HepG2 (cell line): ENCODE data around the gene STRBP. TPM values are rescaled to one million over a fixed set of nuclear protein-coding genes. Genes with fewer than 3 reads are reported as not detected.

Source experiments
- ATRX ChIP-seq: sonication (generic); formaldehyde crosslinking; IDR thresholded peaks from 2 replicates; pipeline ENCODE4 v1.4.0; 2020; ENCODE audit warnings: missing genetic modification reagents, borderline replicate concordance
- CBX1 ChIP-seq: IDR thresholded peaks from one replicate; pipeline ENCODE4 v1.6.1; 2016; ENCODE audit warnings: antibody characterized with exemption, low read depth
- DNMT3B ChIP-seq: conservative IDR thresholded peaks from 2 replicates; pipeline ENCODE4 v1.6.1; 2016; ENCODE audit warnings: missing biosample characterization, control low read depth
- EP300 ChIP-seq, 3 experiments: sonication (generic) in 1 of 3; formaldehyde crosslinking in 1 of 3; IDR thresholded peaks; 2 replicates each; pipeline versions ENCODE4 v1.5.1 to v1.6.1; 2011 to 2020; ENCODE audit warnings: low read depth in 2 of 3, low read length in 2 of 3, borderline replicate concordance in 1 of 3, improper control_type of control experiment in 1 of 3, mild to moderate bottlenecking in 1 of 3, missing genetic modification reagents in 1 of 3, moderate library complexity in 1 of 3
- GATAD1 ChIP-seq: IDR thresholded peaks from 2 replicates; pipeline ENCODE4 v1.6.1; 2016; ENCODE audit warnings: missing genetic modification reagents, missing compliant biosample characterization
- GLI4 ChIP-seq: sonication (generic); formaldehyde crosslinking; IDR thresholded peaks from 2 replicates; pipeline ENCODE4 v1.5.1; 2020; ENCODE audit warnings: missing genetic modification reagents, mild to moderate bottlenecking, moderate library complexity, borderline replicate concordance
- HDAC2 ChIP-seq: sonication (generic); formaldehyde crosslinking; IDR thresholded peaks from 2 replicates; pipeline ENCODE4 v1.4.0; 2020; ENCODE audit warnings: missing genetic modification reagents
- RFX5 ChIP-seq: IDR thresholded peaks from 2 replicates; pipeline ENCODE4 v1.6.1; 2011; ENCODE audit warnings: low read depth, low read length, improper control_type of control experiment
- RXRA ChIP-seq: sonication (generic); formaldehyde crosslinking; IDR thresholded peaks from 2 replicates; pipeline ENCODE4 v1.5.1; 2020; ENCODE audit warnings: missing genetic modification reagents
- SIX1 ChIP-seq: sonication (generic); formaldehyde crosslinking; IDR thresholded peaks from 2 replicates; pipeline ENCODE4 v1.4.0; 2020; ENCODE audit warnings: missing genetic modification reagents, borderline replicate concordance
- SIX4 ChIP-seq: sonication (generic); formaldehyde crosslinking; IDR thresholded peaks from 2 replicates; pipeline ENCODE4 v1.4.0; 2020; ENCODE audit warnings: missing genetic modification reagents
- SP2 ChIP-seq: sonication (generic); formaldehyde crosslinking; IDR thresholded peaks from 2 replicates; pipeline ENCODE4 v1.5.1; 2020; ENCODE audit warnings: mild to moderate bottlenecking, missing genetic modification reagents
- TARDBP ChIP-seq: sonication (generic); formaldehyde crosslinking; IDR thresholded peaks from 2 replicates; pipeline ENCODE4 v1.8.0; 2022; ENCODE audit warnings: mild to moderate bottlenecking, missing genetic modification reagents
- TCF7L2 ChIP-seq: IDR thresholded peaks from 2 replicates; pipeline ENCODE4 v1.6.1; 2011; ENCODE audit warnings: mild to moderate bottlenecking, low read depth, low read length, moderate library complexity
- TEAD3 ChIP-seq: optimal IDR thresholded peaks from 2 replicates; pipeline ENCODE3; 2016; ENCODE audit warnings: borderline replicate concordance
- YY1 ChIP-seq: IDR thresholded peaks from 2 replicates; pipeline ENCODE4 v1.6.1; 2011; ENCODE audit warnings: low read length, low read depth, moderate library complexity, mild to moderate bottlenecking; ENCODE audit not compliant: insufficient read depth, insufficient replicate concordance
- ZMYM3 ChIP-seq: sonication (generic); formaldehyde crosslinking; IDR thresholded peaks from 2 replicates; pipeline ENCODE4 v1.5.1; 2020; ENCODE audit warnings: mild to moderate bottlenecking, missing genetic modification reagents
- ZNF431 ChIP-seq: sonication (generic); formaldehyde crosslinking; IDR thresholded peaks from 2 replicates; pipeline ENCODE4 v1.9.0; 2022; ENCODE audit warnings: missing genetic modification reagents, low read depth, mild to moderate bottlenecking, borderline replicate concordance
- ZNF556 ChIP-seq: sonication (generic); formaldehyde crosslinking; IDR thresholded peaks from 2 replicates; pipeline ENCODE4 v1.4.0; 2020; ENCODE audit warnings: mild to moderate bottlenecking, missing genetic modification reagents, borderline replicate concordance
- polyA plus RNA-seq, 8 experiments: library from polyadenylated mRNA; depleted of rRNA in 3 of 8; stranded (reverse) in 7 of 8; unstranded in 1 of 8; fragments of >200 nt; fragmentation: Illumina TruSeq in 4 of 8; extraction: Trizol in 4 of 8; gene quantifications; 2 replicates each; pipeline versions ENCODE4 v1.2.1 to v1.2.3, GENCODE V29; 2011 to 2016; ENCODE audit warnings: low read depth in 4 of 8, missing spikeins in 1 of 8, mixed read lengths in 1 of 8; ENCODE audit not compliant: insufficient read depth in 1 of 8
- total RNA-seq, 5 experiments: library from RNA; depleted of rRNA; stranded (reverse); fragments of >200 nt; fragmentation: Illumina TruSeq; extraction: Trizol; gene quantifications; 2 replicates each; pipeline ENCODE4 v1.2.3, GENCODE V29; 2016; ENCODE audit warnings: low read depth in 1 of 5
- TF ChIP-seq, protein P1 (sequence below): IDR thresholded peaks from 2 replicates; pipeline ENCODE4 v1.6.1; 2016; ENCODE audit warnings: low read depth, borderline replicate concordance
- TF ChIP-seq, protein P2 (sequence below): sonication (generic); formaldehyde crosslinking; IDR thresholded peaks from 2 replicates; pipeline ENCODE4 v1.4.0; 2020; ENCODE audit warnings: missing genetic modification reagents
- TF ChIP-seq, protein P3 (sequence below): sonication (generic); formaldehyde crosslinking; IDR thresholded peaks from 2 replicates; pipeline ENCODE4 v1.5.1; 2020; ENCODE audit warnings: mild to moderate bottlenecking, moderate library complexity, missing genetic modification reagents
- TF ChIP-seq, protein P4 (sequence below): sonication (generic); formaldehyde crosslinking; IDR thresholded peaks from 2 replicates; pipeline ENCODE4 v1.4.0; 2020; ENCODE audit warnings: missing genetic modification reagents

The STRBP gene
- total and polyA plus RNA-seq, 2 of the 13 experiments (the other 11 are each of a cell fraction or from before 2014, with no cell fraction given), result 14.5 to 38.5 TPM

DNA sequence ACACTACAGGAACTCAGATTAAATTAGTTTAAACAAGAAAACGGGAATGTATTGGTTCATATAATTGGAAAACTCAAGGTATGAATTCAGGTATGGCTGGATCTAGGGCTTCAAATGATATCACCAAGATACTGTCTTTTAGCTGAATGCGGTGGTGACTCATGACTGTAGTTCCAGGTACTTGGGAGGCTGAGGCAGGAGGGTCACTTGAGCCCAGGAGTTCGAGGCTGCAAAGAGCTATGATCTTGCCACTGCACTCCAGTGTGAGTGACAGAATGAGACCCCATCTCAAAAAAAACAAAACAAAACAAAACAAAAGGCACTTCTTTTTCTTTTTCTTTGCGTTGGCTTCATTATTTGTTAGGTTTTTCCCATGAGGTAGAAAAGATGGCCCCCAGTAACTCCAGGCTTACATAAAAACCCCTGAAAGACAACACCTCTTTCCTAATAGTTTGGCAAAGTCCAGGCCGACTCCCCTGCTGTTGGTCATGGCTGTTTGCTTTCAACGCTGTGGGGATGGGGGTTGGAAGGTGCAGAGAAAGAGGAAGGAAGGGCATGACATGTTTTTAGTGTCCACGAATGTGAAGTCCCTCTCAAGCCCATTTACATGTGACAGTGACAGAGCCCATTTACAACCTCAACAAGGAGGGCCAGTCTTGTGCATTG lies 47.8 kb upstream of the STRBP start (continued):
- TF ChIP-seq, protein P1, sequence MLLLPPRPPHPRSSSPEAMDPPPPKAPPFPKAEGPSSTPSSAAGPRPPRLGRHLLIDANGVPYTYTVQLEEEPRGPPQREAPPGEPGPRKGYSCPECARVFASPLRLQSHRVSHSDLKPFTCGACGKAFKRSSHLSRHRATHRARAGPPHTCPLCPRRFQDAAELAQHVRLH (CRISPR knock-in tag), result no peak
- peak; percentile 51; the same call in 1 of the 2 replicates for TF ChIP-seq HDAC2 (CRISPR knock-in tag)
- no peak for TF ChIP-seq CBX1
- TF ChIP-seq, protein P2, sequence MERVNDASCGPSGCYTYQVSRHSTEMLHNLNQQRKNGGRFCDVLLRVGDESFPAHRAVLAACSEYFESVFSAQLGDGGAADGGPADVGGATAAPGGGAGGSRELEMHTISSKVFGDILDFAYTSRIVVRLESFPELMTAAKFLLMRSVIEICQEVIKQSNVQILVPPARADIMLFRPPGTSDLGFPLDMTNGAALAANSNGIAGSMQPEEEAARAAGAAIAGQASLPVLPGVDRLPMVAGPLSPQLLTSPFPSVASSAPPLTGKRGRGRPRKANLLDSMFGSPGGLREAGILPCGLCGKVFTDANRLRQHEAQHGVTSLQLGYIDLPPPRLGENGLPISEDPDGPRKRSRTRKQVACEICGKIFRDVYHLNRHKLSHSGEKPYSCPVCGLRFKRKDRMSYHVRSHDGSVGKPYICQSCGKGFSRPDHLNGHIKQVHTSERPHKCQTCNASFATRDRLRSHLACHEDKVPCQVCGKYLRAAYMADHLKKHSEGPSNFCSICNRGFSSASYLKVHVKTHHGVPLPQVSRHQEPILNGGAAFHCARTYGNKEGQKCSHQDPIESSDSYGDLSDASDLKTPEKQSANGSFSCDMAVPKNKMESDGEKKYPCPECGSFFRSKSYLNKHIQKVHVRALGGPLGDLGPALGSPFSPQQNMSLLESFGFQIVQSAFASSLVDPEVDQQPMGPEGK, result peak; percentile 57
- no peak for TF ChIP-seq GATAD1 (CRISPR knock-in tag)
- TF ChIP-seq SP2 (CRISPR knock-in tag), result no peak
- peak; percentile 64 for TF ChIP-seq SIX1 (CRISPR knock-in tag)
- TF ChIP-seq, protein P3, sequence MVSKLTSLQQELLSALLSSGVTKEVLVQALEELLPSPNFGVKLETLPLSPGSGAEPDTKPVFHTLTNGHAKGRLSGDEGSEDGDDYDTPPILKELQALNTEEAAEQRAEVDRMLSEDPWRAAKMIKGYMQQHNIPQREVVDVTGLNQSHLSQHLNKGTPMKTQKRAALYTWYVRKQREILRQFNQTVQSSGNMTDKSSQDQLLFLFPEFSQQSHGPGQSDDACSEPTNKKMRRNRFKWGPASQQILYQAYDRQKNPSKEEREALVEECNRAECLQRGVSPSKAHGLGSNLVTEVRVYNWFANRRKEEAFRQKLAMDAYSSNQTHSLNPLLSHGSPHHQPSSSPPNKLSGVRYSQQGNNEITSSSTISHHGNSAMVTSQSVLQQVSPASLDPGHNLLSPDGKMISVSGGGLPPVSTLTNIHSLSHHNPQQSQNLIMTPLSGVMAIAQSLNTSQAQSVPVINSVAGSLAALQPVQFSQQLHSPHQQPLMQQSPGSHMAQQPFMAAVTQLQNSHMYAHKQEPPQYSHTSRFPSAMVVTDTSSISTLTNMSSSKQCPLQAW (CRISPR knock-in tag), result no peak
- TF ChIP-seq ZNF556, result peak; percentile 45; the same call in 1 of the 2 replicates
- no peak for TF ChIP-seq ATRX (CRISPR knock-in tag)
- no peak for TF ChIP-seq RFX5
- no peak for TF ChIP-seq TCF7L2
- TF ChIP-seq, protein P4, sequence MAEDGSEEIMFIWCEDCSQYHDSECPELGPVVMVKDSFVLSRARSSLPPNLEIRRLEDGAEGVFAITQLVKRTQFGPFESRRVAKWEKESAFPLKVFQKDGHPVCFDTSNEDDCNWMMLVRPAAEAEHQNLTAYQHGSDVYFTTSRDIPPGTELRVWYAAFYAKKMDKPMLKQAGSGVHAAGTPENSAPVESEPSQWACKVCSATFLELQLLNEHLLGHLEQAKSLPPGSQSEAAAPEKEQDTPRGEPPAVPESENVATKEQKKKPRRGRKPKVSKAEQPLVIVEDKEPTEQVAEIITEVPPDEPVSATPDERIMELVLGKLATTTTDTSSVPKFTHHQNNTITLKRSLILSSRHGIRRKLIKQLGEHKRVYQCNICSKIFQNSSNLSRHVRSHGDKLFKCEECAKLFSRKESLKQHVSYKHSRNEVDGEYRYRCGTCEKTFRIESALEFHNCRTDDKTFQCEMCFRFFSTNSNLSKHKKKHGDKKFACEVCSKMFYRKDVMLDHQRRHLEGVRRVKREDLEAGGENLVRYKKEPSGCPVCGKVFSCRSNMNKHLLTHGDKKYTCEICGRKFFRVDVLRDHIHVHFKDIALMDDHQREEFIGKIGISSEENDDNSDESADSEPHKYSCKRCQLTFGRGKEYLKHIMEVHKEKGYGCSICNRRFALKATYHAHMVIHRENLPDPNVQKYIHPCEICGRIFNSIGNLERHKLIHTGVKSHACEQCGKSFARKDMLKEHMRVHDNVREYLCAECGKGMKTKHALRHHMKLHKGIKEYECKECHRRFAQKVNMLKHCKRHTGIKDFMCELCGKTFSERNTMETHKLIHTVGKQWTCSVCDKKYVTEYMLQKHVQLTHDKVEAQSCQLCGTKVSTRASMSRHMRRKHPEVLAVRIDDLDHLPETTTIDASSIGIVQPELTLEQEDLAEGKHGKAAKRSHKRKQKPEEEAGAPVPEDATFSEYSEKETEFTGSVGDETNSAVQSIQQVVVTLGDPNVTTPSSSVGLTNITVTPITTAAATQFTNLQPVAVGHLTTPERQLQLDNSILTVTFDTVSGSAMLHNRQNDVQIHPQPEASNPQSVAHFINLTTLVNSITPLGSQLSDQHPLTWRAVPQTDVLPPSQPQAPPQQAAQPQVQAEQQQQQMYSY (CRISPR knock-in tag), result no peak
- TF ChIP-seq EP300 (IDR thresholded peaks at IDR 0.05; ENCODE audit: low read depth in 2 of 2, low read length in 2 of 2), result peak in 1 of 2 experiments; percentile 73; a peak in 1 of 4 replicates
- no peak; the same call in 1 of the 2 replicates for TF ChIP-seq EP300 (CRISPR knock-in tag; IDR thresholded peaks at IDR 0.05; ENCODE audit: borderline replicate concordance)
- TF ChIP-seq SIX4 (CRISPR knock-in tag), result peak; percentile 84
- TF ChIP-seq DNMT3B (CRISPR knock-in tag), result no peak
- TF ChIP-seq GLI4 (CRISPR knock-in tag), result no peak
- peak; percentile 47 for TF ChIP-seq TEAD3 (CRISPR knock-in tag)
- no peak for TF ChIP-seq ZNF431
- peak; percentile 78; the same call in 1 of the 2 replicates for TF ChIP-seq ZMYM3 (CRISPR knock-in tag)
- TF ChIP-seq YY1, result peak; percentile 52
- no peak; the same call in 1 of the 2 replicates for TF ChIP-seq RXRA (CRISPR knock-in tag)
- peak; percentile 19; the same call in 1 of the 2 replicates for TF ChIP-seq TARDBP
